ENCODE results near the gene CCL4. TPM values are rescaled to one million over a fixed set of nuclear protein-coding genes. Genes with fewer than 3 reads are reported as not detected.

The CCL4 gene
- total RNA-seq, 4 donors from 2014 or later = 4.2 to 10.8 TPM; not detected in 2

DNA sequence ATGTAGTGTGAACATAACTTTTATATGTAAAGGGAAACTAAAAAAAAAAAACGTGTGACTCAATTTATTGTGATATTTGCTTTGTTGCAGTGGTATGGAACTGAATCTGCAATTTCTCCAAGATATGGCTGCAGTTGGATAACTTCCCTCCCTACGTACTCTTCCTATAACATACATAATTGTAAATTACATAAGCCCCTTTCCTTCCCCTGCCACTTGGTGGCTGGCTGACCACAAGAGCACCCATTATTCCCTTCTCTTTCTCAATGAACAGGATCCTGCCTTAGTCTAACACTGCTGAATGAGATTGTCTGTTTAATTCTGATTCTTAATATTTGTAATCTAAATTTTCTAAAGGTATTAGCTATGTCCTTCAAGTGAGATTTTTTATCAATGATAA is 27.8 kb downstream of the CCL4 start:
- H3K27me3 ChIP-seq = no peaks in the 10 kb centered on the region
- intact Hi-C loops (cut with DNase I; ENCODE audit: low total_unique reads) = no loop called here
- peaks cover 10 to 87% (median 35%) of the 10 kb centered on the region in 4 donors for H3K4me1 ChIP-seq
- H3K9me3 ChIP-seq = no peaks in the 10 kb centered on the region
- H3K4me3 ChIP-seq = no peak overlapping the region
- 32 to 47% methylated on average over 2 of the region's 2 CpGs for WGBS, 2 donors (ENCODE audit: low coverage in 1 of 2)
- in situ Hi-C loops (cut with MboI; ENCODE audit: low pct_ligation_motif_present in 1 of 4, low pct_unique_long_range_greater_than_20kb in 1 of 4, low sequenced_read_pairs in 3 of 4) = no loop called here
- TF ChIP-seq POLR2AphosphoS5 (IDR thresholded peaks at IDR 0.05) = no peak
- TF ChIP-seq, protein P1, sequence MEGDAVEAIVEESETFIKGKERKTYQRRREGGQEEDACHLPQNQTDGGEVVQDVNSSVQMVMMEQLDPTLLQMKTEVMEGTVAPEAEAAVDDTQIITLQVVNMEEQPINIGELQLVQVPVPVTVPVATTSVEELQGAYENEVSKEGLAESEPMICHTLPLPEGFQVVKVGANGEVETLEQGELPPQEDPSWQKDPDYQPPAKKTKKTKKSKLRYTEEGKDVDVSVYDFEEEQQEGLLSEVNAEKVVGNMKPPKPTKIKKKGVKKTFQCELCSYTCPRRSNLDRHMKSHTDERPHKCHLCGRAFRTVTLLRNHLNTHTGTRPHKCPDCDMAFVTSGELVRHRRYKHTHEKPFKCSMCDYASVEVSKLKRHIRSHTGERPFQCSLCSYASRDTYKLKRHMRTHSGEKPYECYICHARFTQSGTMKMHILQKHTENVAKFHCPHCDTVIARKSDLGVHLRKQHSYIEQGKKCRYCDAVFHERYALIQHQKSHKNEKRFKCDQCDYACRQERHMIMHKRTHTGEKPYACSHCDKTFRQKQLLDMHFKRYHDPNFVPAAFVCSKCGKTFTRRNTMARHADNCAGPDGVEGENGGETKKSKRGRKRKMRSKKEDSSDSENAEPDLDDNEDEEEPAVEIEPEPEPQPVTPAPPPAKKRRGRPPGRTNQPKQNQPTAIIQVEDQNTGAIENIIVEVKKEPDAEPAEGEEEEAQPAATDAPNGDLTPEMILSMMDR (IDR thresholded peaks at IDR 0.05) = no peak
- no peak for TF ChIP-seq POLR2A (IDR thresholded peaks at IDR 0.05)
- no peak for TF ChIP-seq EP300 (IDR thresholded peaks at IDR 0.05; ENCODE audit: low read depth)
- H3K36me3 ChIP-seq = no peaks in the 10 kb centered on the region
- no peak for DNase-seq
- no peak overlapping the region for H3K27ac ChIP-seq

DNA sequence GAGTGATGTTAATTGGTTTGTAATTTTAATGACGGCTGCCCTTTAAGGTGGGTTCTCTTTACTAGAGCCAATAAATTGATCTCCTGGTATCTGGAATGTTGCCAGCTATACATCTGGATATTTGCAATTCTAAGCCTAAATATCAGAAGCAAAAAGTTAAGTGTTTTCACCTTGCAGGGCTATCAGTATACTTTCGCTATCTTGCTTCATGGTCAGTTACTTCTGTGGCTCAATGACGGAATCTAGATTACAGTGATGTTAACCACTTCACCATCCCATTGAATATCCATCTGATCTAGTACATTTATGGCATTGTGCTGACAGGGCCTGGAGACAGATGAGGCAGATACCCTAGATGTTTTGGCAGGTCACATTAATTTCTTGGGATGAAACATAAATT is 28.3 kb downstream of the CCL4 start:
- TF ChIP-seq EP300 (IDR thresholded peaks at IDR 0.05; ENCODE audit: low read depth) (no peak), POLR2AphosphoS5 (IDR thresholded peaks at IDR 0.05) (no peak), POLR2A (IDR thresholded peaks at IDR 0.05) (no peak)
- TF ChIP-seq, protein P1 (IDR thresholded peaks at IDR 0.05) = no peak
- H3K36me3 ChIP-seq = no peaks in the 10 kb centered on the region
- H3K27ac ChIP-seq = no peak overlapping the region
- intact Hi-C loops (cut with DNase I; ENCODE audit: low total_unique reads) (no loop called here), in situ Hi-C loops (cut with MboI; ENCODE audit: low pct_ligation_motif_present in 1 of 4, low pct_unique_long_range_greater_than_20kb in 1 of 4, low sequenced_read_pairs in 3 of 4) (no loop called here)
- peaks cover 10 to 89% (median 40%) of the 10 kb centered on the region in 4 donors for H3K4me1 ChIP-seq
- WGBS, 2 donors (ENCODE audit: low coverage in 1 of 2) = 91 to 96% methylated on average over 3 of the region's 3 CpGs
- no peak overlapping the region for H3K4me3 ChIP-seq
- no peak for DNase-seq
- H3K9me3 ChIP-seq = no peaks in the 10 kb centered on the region
- no peaks in the 10 kb centered on the region for H3K27me3 ChIP-seq

DNA sequence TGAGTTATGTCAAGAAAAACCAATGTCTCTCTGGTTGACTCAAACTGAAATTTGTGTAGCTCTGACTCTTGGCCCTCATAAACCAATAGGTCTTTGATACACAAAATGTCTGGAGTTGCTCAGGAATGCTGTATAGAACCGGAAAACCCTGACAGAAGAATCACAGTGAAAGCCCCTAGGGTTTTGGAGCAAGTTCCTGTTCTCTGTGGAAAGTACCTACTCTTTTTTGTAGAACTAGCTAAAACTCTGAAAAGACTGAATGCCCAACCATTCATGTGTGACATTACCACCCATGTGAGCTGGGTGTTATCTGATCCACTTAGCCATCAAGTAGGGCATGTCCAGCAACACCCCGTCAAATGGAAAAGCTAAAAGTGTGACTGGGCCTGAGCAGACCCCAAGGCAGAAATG is 28.8 kb downstream of the CCL4 start:
- peaks cover 10 to 88% (median 39%) of the 10 kb centered on the region in 4 donors for H3K4me1 ChIP-seq
- no peak for DNase-seq
- no peaks in the 10 kb centered on the region for H3K36me3 ChIP-seq
- 79 to 87% methylated on average over 2 of the region's 2 CpGs for WGBS, 2 donors (ENCODE audit: low coverage in 1 of 2)
- in situ Hi-C loops (cut with MboI; ENCODE audit: low pct_ligation_motif_present in 1 of 4, low pct_unique_long_range_greater_than_20kb in 1 of 4, low sequenced_read_pairs in 3 of 4) = no loop called here
- H3K4me3 ChIP-seq = no peak overlapping the region
- H3K27me3 ChIP-seq = no peaks in the 10 kb centered on the region
- intact Hi-C loops (cut with DNase I; ENCODE audit: low total_unique reads) = no loop called here
- no peak overlapping the region for H3K27ac ChIP-seq
- TF ChIP-seq EP300 (IDR thresholded peaks at IDR 0.05; ENCODE audit: low read depth) (no peak), POLR2AphosphoS5 (IDR thresholded peaks at IDR 0.05) (no peak), POLR2A (IDR thresholded peaks at IDR 0.05) (no peak)
- TF ChIP-seq, protein P1 (IDR thresholded peaks at IDR 0.05) = no peak
- H3K9me3 ChIP-seq = no peaks in the 10 kb centered on the region

DNA sequence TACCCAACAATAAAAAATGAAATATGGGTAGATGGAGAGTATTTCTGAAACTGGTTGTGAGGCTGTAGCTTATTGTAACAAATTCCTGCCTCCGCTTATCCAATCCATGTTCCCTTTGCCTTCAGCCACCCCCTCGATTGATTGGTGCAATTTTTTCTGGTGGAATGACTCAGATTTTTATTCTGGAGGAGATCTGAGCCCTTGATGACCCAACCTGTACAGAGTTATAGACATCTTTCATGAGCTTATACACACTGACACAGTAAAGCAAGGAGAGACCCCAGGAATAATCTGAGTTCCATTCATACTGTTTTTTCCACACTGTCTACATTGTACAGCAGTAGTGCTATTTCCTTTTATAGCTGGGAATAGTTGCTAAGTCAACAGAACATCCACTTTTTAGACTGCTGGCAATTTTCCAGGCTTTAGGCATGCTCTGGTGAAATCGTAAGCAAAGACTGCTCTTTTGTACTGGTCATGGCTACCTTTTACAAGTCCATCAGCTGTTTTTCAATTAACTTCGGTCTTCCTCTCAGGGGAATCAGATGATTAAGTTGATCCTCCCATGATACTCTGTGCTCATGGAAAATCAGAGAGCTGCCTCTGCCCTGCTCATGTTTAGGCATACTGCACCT is 30.1 kb downstream of the CCL4 start:
- in situ Hi-C loops (cut with MboI; ENCODE audit: low pct_ligation_motif_present in 1 of 4, low pct_unique_long_range_greater_than_20kb in 1 of 4, low sequenced_read_pairs in 3 of 4) (no loop called here), intact Hi-C loops (cut with DNase I; ENCODE audit: low total_unique reads) (no loop called here)
- no peaks in the 10 kb centered on the region for H3K9me3 ChIP-seq
- H3K4me1 ChIP-seq = peaks cover 5 to 76% (median 30%) of the 10 kb centered on the region in 4 donors
- no peaks in the 10 kb centered on the region for H3K27me3 ChIP-seq
- no peaks in the 10 kb centered on the region for H3K36me3 ChIP-seq
- 38 to 45% methylated on average over 4 of the region's 4 CpGs for WGBS, 2 donors (ENCODE audit: low coverage in 1 of 2)
- DNase-seq = peak; percentile 34
- H3K4me3 ChIP-seq = no peak overlapping the region
- H3K27ac ChIP-seq = peak overlapping the region in 3 of 4 donors; percentile 38 to 54 (median 39)
- TF ChIP-seq, protein P1 (IDR thresholded peaks at IDR 0.05) = no peak
- peak in 1 of 3 donors; percentile 37 for TF ChIP-seq POLR2AphosphoS5 (IDR thresholded peaks at IDR 0.05)
